HG03439 (cell line): Measurements from ENCODE around the gene NQO1.

ENCODE experiments used
- ATAC-seq: cut with Tn5 transposase; IDR thresholded peaks from one replicate; pipeline ENCODE4 v1.9.1; 2021; ENCODE audit warnings: mild to moderate bottlenecking, moderate library complexity; ENCODE audit not compliant: unreplicated experiment

Gene NQO1

DNA sequence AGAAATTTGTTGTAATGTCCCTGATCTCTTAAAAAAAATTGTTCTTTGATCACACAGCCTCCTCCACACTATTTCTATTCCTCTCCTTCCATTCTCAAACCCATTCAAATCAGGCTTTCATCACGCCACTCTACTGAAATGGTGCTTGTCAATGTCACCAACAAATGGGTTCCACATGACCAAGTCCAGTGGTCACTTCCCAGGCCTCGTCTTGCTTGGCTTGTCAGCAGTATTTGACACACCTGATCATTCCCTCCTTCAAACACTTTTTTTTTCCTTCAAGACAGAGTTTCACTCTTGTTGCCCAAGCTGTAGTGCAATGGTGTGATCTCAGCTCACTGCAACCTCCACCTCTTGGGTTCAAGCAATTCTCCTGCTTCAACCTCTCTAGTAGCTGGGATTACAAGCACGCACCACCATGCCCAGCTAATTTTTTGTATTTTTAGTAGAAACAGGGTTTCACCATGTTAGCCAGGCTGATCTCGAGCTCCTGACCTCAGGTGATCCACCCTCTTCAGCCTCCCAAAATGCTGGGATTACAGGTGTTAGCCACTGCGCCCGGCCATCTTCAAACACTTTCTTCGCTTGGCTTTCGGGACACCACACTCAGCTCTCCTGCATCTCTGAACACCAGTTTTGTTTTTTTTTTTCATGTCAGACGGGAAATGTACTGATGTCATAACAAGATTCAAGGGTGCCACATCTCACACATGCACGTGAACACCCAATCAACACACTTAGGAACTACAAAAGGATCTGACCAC, 18.3 kb downstream of the NQO1 start:
- ATAC-seq = no peak

DNA sequence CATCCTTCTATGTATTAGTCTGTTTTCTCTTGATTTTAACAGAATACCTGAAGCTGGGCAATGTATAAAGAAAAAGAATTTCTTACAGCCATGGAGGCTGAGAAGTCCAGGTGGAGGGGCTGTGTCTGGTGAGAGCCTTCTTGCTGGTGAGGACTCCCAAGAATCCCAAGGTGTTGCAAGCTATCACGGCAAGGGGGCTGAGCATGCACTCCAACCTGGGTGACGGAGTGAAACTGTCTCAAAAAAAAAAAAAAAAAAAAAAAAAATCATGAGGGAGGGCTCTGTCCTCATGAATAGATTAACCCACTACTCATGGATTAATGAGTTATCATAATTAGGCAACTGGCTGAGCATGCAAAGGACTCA, 19.4 kb downstream of the NQO1 start:
- no peak for ATAC-seq

DNA sequence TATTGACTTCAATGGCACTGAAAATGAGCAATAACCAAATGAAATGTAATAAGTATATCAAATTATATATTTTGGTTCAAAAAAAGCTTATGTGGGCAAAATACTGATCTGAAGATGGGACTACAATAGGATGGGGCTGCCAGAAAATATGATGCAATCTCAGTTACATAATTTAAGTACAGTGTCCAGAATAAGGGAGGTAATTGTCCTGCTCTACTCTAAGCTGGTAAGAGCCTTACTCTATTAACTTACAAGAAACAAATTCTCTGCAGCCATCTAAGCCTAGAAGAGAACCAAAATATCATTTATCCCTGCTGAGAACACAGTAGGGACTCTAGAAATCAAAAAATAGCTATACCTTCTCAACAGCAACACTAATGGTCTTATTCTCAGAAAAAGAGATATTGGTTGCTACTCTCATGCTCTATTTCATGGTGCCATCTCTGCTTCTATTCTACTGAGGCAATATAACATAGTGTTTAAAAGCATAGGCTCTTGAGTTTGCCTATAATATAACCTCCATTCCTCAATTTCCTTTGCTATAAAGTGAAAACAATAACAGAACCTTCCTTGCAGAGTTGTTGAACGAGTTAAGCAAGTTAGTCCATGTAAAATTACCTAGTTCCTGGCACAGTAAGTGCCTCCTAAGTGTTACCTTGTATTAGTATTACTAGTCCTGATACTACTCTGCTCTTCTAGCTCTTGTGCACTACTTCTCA, 19.9 kb downstream of the NQO1 start:
- ATAC-seq = no peak

DNA sequence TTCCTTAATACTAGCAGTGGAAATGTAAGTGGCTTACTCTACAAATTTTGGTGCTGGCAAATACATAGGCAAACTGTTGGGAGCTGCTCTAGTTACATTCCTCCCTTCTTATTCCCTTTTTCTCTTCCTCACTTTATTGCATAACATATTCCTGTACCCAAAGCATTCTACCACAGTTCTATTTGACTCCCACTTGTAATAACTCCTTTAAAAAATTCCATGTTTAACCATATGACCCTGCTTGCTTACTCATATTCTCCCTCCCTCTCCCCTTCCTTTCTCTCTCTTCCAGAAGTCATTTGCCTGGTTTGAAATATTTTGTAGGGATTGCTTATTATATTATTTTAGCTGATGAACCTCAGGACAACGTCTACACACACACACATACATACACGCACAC, 22.7 kb downstream of the NQO1 start:
- no peak for ATAC-seq

DNA sequence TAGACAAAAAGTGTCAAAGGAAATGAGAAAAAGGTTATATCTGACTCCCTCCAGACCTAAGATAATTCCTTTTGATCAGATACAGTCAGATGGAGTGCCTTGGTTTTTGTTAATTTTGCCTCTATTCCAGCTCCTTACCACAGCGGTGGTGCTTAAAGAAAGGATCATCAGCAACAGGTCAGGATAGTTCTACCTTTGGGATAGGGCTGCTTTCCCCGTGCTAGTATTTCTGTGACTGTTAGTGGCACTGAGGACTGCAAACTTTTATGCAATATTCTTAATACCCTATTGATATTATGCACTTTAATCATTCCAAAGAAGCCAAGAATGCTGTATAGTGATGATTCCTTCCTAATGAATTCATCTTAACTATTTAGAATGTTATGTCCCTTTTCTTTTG, 24.5 kb downstream of the NQO1 start:
- ATAC-seq = no peak

DNA sequence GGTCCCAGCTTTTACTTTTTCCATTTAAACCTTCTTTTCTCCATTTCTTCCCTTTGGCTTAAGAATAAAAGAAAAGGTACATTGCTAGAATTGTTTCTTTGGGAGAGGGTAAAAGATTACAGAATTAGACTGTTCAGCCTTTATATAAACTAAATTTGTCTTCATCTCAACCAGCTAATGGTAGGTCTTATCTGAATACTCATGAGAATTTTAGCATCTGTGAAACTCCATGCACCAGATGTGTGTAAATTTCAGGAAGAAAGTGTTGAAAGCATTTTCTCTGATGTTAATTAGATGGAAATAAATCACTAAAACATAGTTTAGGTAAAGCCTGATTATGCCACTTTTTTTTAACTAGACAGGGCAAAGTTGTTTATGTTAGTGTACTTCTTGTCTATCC, 24.9 kb downstream of the NQO1 start:
- ATAC-seq = no peak

DNA sequence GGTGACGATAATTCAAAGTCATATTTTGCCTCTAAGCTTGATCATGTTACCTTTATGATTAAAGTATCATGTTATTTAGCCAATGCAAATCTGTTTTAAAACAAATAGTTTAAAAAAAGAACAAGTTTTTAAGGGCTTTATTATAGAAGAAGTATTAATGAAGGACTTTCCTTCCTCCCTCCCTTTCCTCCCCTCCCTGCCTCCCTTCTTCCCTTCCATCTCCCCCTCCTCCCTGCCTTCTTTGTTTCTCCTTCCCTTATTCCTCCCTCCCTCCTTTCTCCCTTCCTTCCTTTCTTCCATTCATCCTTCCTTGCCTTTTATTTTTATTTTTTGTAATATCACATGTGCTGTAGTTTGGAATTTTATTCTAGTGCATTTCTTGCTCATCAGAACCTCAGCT, 26.4 kb downstream of the NQO1 start:
- ATAC-seq = no peak

DNA sequence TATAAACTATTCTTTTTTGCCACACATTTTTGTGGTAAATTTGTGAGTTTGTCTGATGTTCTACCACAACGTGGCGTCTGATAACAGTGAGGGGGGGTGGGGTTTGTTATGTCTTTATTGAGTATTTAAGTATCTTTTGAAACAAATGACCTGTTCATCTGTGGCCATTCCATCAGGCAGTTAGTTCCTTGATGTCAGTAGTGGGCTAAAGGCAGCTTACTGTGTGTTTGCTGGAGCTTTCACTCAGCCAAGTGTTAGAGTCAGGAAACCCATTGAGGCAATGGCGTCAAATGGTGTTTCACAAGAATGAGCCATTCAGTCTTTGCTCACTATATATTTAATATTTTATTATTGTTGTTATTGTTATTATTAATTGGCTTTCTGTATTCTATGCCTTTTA, 28.0 kb downstream of the NQO1 start:
- ATAC-seq = no peak

DNA sequence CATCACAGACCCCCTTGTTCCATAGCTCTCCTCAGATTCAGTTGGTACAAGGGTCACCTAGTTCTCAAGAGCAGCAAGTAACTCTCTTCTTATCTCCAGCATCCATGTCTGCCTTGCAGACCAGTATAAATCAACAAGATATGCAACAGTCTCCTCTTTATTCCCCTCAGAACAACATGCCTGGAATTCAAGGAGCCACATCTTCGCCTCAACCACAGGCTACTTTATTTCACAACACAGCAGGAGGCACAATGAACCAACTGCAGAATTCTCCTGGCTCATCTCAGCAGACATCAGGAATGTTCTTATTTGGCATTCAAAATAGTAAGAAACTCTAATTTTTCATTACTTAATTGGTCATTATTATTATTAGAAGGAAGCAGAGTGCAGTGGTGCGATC, 32.4 kb downstream of the NQO1 start:
- ATAC-seq = no peak

DNA sequence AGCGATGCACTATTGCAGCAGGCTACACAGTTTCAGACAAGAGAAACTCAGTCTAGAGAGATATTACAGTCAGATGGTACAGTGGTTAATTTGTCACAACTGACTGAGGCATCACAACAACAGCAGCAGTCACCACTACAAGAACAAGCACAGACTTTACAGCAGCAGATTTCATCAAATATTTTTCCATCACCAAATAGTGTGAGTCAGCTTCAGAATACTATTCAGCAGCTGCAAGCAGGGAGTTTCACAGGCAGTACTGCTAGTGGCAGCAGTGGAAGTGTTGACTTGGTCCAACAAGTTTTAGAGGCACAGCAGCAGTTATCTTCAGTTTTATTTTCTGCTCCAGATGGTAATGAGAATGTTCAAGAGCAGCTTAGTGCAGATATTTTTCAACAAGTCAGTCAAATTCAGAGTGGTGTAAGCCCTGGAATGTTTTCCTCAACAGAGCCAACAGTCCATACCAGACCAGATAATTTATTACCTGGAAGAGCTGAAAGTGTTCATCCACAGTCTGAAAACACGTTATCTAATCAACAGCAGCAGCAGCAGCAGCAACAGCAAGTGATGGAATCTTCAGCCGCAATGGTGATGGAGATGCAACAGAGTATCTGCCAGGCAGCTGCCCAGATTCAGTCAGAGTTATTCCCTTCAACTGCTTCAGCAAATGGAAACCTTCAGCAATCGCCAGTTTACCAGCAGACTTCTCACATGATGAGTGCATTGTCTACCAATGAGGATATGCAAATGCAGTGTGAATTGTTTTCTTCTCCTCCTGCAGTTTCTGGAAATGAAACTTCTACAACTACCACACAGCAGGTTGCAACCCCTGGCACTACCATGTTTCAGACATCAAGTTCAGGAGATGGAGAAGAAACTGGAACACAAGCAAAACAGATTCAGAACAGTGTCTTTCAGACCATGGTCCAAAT, 34.1 kb downstream of the NQO1 start:
- no peak for ATAC-seq

DNA sequence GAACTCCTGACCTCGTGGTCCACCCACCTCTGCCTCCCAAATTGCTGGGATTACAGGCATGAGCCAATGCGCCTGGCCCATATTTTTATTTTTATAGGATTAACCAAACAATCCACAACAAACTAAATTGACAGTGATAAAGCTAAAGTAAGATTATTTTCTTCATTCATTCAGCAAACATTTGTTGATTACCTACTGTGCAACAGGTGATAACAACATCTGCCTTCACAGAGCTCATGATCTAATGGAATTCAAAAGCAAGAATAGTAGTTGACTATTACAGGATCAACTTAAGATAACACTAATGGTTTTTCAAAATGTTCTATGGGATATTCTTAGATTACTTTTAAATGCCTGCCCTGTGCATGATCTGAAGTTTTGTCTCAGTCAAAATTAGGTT, 37.8 kb downstream of the NQO1 start:
- no peak for ATAC-seq

DNA sequence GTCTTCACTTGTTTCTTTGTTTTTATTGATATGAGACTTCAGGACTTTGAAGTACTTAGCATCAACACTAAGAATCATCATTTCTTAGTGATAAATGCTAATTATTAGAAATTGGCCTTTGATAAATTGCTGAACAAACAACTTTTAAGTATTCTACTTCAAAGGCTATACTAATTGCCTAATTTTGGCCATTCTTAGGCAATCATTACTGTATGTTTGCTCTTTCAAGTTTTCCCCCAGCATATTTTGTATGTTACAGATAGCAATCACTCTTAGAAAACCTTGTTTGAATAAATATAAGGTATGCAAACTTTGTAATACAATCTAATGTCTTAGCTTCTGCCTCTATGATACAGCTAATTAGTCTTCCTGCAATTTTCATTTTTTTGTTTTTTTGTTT, 46.0 kb downstream of the NQO1 start:
- no peak for ATAC-seq

DNA sequence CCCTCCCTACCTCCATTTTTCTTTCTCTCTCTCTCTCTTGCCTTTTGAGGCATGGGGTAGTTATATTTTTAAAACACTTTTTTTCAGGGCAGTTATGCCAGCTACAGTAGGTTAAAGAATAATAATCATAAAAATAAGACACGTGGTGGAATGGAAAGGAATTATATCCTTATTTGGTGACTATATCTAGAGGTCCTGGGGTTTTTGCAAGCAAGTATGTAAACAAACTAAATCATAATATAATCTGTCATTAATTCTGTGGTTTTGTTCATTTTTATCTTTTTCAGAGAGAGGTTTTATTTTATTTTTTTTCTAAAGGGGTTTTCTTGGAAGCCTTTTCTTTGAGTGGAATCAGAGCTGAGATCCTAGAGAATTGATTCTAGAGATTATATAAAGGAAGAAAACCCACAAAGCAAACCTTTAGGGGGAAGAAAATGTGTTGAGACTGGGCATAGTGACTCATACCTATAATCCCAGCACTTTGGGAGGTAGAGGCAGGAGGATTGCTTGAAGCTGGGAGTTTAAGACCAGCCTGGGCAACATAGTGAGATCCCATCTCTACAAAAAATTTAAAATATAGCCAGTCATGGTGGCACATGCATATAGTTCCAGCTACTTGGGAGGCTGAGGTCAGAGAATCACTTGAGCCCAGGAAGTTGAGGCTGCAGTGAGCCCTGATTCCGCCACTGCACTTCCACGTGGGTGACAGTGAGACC, 53.2 kb downstream of the NQO1 start:
- no peak for ATAC-seq

DNA sequence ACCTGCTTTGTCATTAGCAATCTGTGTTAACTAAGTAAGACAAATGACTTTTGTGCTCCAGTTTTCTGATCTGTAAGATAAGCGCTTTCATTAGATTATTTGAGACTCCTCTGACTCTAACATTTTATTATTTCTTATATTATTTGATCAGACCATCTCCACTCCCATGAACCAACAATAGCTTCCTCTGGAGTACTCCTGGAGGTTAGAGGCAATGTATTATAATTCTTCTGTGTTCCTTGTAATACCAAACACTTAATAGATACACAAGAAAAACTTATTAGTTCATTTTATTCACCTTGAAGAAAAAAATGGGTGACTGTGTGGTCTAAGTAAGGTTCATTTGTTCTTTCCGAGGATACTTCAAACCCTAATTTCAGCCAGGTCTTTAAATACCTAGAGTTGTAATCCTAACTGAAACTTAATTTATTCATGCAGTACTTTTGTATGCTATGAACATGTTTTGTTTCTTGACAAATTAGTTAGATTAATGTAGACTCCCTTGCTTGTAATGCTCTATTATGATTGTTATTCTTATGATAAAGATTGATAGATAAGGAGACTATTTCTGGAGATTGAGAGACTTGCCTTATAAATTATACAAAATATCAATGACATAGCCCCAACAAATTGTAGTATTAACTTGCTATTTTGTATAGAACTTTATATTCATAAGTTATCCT, 53.9 kb downstream of the NQO1 start:
- ATAC-seq = no peak

DNA sequence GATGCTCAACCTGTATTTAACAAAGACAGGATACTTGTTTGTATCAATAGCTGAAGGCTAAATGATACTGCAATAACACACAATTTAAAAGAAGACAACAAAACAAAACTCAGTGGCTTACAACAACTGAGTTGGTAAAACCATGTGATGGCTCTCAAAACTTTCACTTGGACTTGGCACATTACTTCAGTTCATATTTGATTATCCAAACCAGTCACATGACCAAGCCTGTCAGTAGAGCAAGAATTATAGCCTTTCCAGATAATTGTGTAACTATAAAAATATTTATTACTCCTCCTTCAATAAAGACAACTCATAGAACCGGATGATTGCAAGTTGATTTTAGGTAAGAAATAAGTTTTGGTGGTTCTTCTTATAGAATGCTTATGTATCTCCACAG, 56.8 kb downstream of the NQO1 start:
- no peak for ATAC-seq

DNA sequence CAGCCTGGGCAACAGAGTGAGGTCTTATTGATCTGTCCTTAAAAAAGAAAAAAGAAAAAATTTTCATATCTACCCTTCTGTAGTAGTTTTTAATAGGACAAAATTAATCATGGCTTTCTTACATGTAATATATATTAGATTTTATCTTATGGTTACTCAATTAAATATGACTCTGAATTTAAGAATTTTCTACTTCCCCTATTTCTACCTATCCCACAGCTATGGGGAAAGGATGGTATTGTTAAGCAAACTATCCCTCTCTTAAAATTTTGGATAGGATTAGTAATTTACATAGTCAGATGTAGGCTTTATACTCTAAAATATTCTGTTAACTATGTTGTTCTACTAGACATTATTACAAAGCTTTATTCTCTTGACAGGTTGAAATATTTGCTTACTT, 62.5 kb downstream of the NQO1 start:
- no peak for ATAC-seq

DNA sequence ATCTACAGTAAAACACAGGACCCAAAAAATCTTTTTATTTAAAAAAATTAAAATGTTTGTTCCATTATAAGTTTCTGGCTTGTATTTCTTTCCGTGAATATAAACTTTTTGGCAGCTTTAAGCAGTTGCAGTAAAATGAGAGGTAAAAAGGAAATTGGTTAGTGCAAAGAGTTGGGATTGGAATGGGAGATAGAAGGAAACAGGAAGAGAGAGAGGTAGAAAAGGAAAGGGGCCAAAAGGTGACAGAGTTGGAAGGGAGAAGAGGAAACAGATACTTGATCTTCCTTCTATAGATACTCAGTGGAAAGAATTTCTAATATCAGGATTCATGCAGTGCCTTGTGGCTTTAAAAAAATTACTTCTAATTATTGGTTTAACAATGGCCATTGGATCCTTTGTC, 63.5 kb downstream of the NQO1 start:
- ATAC-seq = no peak

DNA sequence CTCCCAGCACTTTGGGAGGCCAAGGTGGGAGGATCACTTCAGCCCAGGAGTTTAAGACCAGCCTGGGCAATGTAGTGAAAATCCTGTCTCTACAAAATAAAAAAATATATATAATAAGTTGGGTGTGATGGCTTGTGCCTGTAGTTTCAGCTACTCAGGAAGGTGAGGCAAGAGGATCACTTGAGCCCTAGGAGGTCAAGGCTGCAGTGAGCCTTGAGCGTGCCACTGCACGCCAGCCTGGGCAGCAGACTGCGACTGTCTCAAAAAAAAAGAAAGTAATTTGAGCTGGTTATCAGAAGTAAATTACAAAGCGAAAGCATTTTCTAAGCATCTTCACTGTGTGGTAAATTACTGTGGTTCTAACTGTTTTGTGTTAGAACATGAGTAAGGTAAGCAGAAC, 66.2 kb downstream of the NQO1 start:
- ATAC-seq = no peak
